Bronchial epithelial cell (primary cell): ENCODE data around the gene MEG3. TPM values are rescaled to one million over a fixed set of nuclear protein-coding genes. Genes with fewer than 3 reads are reported as not detected.

Experiments used
- DNase-seq: peaks from one replicate; pipeline ENCODE4 v3.0.0-alpha.2; 2010; ENCODE audit warnings: low read depth
- FAIRE-seq: peaks from 2 replicates; lab custom pipeline; 2011; peaks lifted over from hg19 to GRCh38; lab: Jason Lieb, UNC
- H3K27me3 ChIP-seq: 2 replicates; pipeline ENCODE4 v1.5.1; 2011; ENCODE audit warnings: low read length; ENCODE audit not compliant: control insufficient read depth, insufficient read depth
- H3K36me3 ChIP-seq: 2 replicates; pipeline ENCODE4 v1.5.1; 2011; ENCODE audit warnings: low read length; ENCODE audit not compliant: control insufficient read depth, insufficient read depth
- H3K4me3 ChIP-seq: 2 replicates; pipeline ENCODE4 v1.5.1; 2011; ENCODE audit warnings: mild to moderate bottlenecking, low read depth, low read length, control low read depth
- CTCF ChIP-seq: IDR thresholded peaks from 2 replicates; pipeline ENCODE4 v1.5.1; 2011; ENCODE audit warnings: mild to moderate bottlenecking, moderate library complexity, low read length, control low read depth, inconsistent platforms; ENCODE audit not compliant: insufficient read depth, severe bottlenecking
- total RNA-seq: library from RNA; depleted of rRNA; stranded (reverse); fragments of >200 nt; gene quantifications from 2 replicates; pipeline ENCODE4 v1.2.1, GENCODE V29; 2014

MEG3 gene
- total RNA-seq, 1 donor from 2014 or later: 3.7 TPM

- FAIRE-seq (no peak), DNase-seq (no peak)
- no peaks in the 10 kb centered on the region for H3K36me3 ChIP-seq
- no peak for TF ChIP-seq CTCF
- peaks cover 8% of the 10 kb centered on the region for H3K27me3 ChIP-seq
- H3K4me3 ChIP-seq: no peak overlapping the region
Measured at GRCh38 chr14:100898935-100899883, 73.3 kb downstream of the MEG3 start.

- FAIRE-seq (no peak), DNase-seq (no peak)
- peaks cover 12% of the 10 kb centered on the region for H3K27me3 ChIP-seq
- no peak overlapping the region for H3K4me3 ChIP-seq
- no peaks in the 10 kb centered on the region for H3K36me3 ChIP-seq
- no peak for TF ChIP-seq CTCF
Measured at GRCh38 chr14:100899884-100900771, 74.2 kb downstream of the MEG3 start.

DNA sequence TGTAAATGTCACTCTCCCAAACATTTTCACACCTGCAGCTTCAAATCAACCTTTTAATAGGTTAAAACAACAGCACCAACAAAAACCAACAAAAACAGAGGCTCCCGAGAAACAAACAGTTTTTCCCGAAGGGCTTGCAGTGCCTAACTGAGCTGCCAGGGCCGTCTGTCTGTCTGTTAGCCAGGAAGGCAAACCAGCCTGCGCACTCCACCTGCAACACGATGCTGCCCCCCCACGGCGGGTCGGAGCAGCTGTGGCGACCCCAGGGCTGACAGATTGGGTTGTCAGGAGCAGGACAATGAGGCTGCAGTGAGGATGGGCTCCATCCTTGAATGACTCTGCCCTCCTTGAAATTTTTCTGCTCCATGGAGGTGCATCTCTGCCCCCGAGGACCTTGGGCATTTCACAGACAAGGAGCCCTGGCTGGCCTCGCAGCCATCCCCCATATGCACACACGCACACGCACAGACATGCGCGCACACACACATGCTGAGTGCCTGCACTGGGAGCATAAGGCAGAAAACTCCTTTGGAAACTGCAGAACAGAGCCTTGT, 75.0 kb downstream of the MEG3 start:
- peaks cover 13% of the 10 kb centered on the region for H3K27me3 ChIP-seq
- H3K4me3 ChIP-seq: no peak overlapping the region
- no peaks in the 10 kb centered on the region for H3K36me3 ChIP-seq
- TF ChIP-seq CTCF: peak; percentile 44
- FAIRE-seq (no peak), DNase-seq (no peak)

GRCh38 chr14:100901391-100902183, 75.7 kb downstream of the MEG3 start:
- no peak for TF ChIP-seq CTCF
- Histone ChIP-seq H3K36me3 (no peaks in the 10 kb centered on the region), H3K27me3 (peaks cover 13% of the 10 kb centered on the region), H3K4me3 (no peak overlapping the region)
- FAIRE-seq (no peak), DNase-seq (no peak)
